ENCODE results near the gene CHD6.

- TF ChIP-seq CTCF (IDR thresholded peaks at IDR 0.05) = no peak
- no peak for TF ChIP-seq POLR2A (IDR thresholded peaks at IDR 0.05)
Measured at GRCh38 chr20:41512624-41513023, 105.6 kb downstream of the CHD6 start.

Measured in prostate gland (tissue), 2 donors.